ENCODE data around the gene HRH2. TPM values are rescaled to one million over a fixed set of nuclear protein-coding genes. Genes with fewer than 3 reads are reported as not detected.
"Not testable (repeated sequence)": the region's sequence is repeated elsewhere in the genome, so short reads cannot be mapped to it uniquely, and the experiment has no call there.

HRH2 gene
- total RNA-seq, 1 donor from 2014 or later, result 1.2 TPM

DNA sequence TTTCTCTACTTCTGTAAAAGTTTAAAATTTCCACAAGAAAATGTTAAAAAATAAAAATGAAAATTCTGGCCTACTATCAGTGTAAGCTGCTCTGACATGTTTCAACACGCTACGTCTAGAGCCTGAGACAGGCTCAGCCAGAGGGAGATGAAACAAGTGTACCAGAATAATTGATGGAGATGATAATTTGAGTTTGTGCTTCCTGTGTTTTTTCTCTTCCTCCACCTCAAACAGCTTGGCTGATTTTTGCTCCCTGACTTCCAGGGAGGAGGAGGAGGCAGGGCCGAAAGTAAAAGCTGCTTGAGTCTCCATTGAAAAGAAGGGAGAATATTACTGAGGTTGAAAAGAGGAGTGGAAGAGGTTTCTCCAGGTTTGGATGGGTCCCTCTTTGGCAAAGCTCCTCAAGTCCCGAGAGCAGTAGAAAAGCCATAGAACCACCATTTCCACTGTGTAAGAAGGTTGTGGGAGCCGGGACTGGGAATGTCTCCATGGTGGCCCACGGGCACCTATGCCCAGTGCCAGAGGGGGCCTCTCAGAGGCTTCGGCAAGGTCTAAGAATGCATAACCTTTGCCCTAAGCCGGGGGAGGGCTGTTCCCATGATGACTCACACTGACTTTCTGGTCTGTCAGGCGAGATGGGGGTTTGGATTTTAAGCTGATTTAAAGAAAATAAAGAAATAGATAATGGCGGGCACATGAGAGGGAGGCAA lies 95.1 kb downstream of the HRH2 start:
- Mint-ChIP-seq H3K27me3 (peaks cover 16% of the 10 kb centered on the region), H3K27ac (no peak overlapping the region), H3K9me3 (ENCODE audit: low read depth) (no peaks in the 10 kb centered on the region), H3K4me3 (ENCODE audit: low read depth) (no peak overlapping the region), H3K4me1 (ENCODE audit: low read depth) (no peaks in the 10 kb centered on the region), H3K36me3 (ENCODE audit: insufficient read depth) (no peaks in the 10 kb centered on the region)
- DNase-seq (ENCODE audit: low spot score, unreplicated experiment), result no peak
- TF ChIP-seq, protein P1, sequence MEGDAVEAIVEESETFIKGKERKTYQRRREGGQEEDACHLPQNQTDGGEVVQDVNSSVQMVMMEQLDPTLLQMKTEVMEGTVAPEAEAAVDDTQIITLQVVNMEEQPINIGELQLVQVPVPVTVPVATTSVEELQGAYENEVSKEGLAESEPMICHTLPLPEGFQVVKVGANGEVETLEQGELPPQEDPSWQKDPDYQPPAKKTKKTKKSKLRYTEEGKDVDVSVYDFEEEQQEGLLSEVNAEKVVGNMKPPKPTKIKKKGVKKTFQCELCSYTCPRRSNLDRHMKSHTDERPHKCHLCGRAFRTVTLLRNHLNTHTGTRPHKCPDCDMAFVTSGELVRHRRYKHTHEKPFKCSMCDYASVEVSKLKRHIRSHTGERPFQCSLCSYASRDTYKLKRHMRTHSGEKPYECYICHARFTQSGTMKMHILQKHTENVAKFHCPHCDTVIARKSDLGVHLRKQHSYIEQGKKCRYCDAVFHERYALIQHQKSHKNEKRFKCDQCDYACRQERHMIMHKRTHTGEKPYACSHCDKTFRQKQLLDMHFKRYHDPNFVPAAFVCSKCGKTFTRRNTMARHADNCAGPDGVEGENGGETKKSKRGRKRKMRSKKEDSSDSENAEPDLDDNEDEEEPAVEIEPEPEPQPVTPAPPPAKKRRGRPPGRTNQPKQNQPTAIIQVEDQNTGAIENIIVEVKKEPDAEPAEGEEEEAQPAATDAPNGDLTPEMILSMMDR (IDR thresholded peaks at IDR 0.05; ENCODE audit: unreplicated experiment), result no peak

DNA sequence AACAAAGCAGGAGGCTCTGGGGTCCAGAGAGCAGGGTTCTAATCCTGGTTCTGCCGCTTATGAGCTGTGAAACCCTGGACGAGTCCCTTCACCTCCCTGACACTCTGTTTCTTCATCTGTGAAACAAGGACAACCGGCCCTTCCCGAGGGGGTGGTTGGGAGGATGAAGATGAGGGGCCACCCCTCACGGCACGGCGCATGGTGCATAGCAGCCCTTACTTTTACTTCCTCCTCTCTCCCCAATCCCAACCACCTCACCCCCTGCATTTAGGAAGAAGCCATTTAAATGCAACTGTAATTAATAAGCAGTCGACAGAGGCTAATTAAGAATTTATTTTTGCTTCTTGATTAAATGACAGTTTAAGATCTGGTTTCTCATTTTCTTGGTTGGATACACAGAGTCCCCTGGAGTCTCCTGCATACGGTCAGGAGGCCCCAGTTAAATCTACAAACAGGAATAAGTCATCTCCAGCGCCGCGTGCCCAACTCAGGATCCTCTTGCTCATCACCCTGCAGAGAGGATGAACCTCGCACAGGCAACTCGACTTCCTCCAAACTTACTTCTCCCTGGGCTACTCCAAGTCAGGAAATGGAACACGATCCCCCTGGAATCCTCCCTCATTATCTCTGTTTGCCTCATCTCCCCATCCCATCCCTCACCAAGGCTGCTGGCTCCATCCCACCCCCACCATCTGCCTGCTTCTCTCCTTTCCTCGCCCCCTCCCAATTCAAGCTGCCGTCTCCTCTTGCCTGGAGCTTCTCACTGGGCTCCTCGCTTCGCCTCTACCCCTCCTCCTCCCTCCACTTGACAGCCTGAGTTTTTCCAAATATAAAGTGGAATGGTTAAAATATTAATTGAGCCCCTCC lies 95.9 kb downstream of the HRH2 start:
- no peaks in the 10 kb centered on the region for H3K4me1 Mint-ChIP-seq (ENCODE audit: low read depth)
- no peaks in the 10 kb centered on the region for H3K36me3 Mint-ChIP-seq (ENCODE audit: insufficient read depth)
- H3K9me3 Mint-ChIP-seq (ENCODE audit: low read depth), result no peaks in the 10 kb centered on the region
- H3K4me3 Mint-ChIP-seq (ENCODE audit: low read depth), result no peak overlapping the region
- peaks cover 18% of the 10 kb centered on the region for H3K27me3 Mint-ChIP-seq
- H3K27ac Mint-ChIP-seq, result no peak overlapping the region
- TF ChIP-seq, protein P1 (IDR thresholded peaks at IDR 0.05; ENCODE audit: unreplicated experiment), result no peak
- DNase-seq (ENCODE audit: low spot score, unreplicated experiment), result no peak

DNA sequence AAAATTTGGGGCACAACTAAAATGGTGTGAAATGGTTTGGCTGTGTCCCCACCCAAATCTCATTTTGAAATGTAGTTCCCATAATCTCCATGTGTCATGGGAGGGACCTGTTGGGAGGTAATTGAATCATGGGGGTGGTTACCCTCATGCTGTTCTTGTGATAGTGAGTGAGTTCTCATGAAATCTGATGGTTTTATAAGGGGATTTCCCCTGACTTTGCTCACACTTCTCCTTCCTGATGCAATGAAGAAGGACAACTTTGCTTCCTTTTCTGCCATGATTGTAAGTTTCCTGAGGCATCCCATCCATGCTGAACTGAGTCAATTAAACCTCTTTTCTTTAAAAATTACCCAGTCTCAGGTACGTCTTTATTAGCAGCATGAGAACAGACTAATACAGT lies 102.1 kb downstream of the HRH2 start:
- H3K4me1 Mint-ChIP-seq (ENCODE audit: low read depth); H3K27ac Mint-ChIP-seq; H3K4me3 Mint-ChIP-seq (ENCODE audit: low read depth); H3K9me3 Mint-ChIP-seq (ENCODE audit: low read depth); H3K36me3 Mint-ChIP-seq (ENCODE audit: insufficient read depth); DNase-seq (ENCODE audit: low spot score, unreplicated experiment): not testable (repeated sequence)
- peaks cover 12% of the 10 kb centered on the region for H3K27me3 Mint-ChIP-seq

Other genes with a start within 250 kb of the HRH2 start
- gene DRD1, start 213.9 kb upstream of the HRH2 start, total RNA-seq, result not detected in 2 replicates
- gene SFXN1, start 179.5 kb upstream of the HRH2 start, total RNA-seq, result 73.2 and 83.7 TPM in 2 replicates
- gene CPLX2, start 213.5 kb downstream of the HRH2 start, total RNA-seq, result 3.3 TPM in 2 replicates

Data from progenitor cell of endocrine pancreas (in vitro differentiated cells).